Renal cortex interstitium (tissue), 11 donors: ENCODE results near the gene FBXW7. TPM values are rescaled to one million over a fixed set of nuclear protein-coding genes. Genes with fewer than 3 reads are reported as not detected.

Source experiments
- DNase-seq, 11 donors: peaks; one replicate each; pipeline ENCODE4 v3.0.0-alpha.2; 2013; ENCODE audit warnings: low read depth in 9 of 11, low spot score in 4 of 11; ENCODE audit errors: extremely low read depth in 1 of 11
- polyA plus RNA-seq, 3 donors: library from polyadenylated mRNA; unstranded; fragments of 120-200 nt; gene quantifications; one replicate each; pipeline ENCODE4 v1.2.1, GENCODE V29; 2013; ENCODE audit not compliant: insufficient read length in 3 of 3

Gene FBXW7
- polyA plus RNA-seq, 3 donors, result 26.6 to 37.9 (median 37.7) TPM

- no peak for DNase-seq
These were observed 79.3 kb downstream of the FBXW7 start for GRCh38 chr4:152456609-152457008.

- no peak for DNase-seq
These were observed 80.6 kb downstream of the FBXW7 start for GRCh38 chr4:152455311-152455710.

GRCh38 chr4:152454398-152455011, 81.4 kb downstream of the FBXW7 start:
- no peak for DNase-seq

- no peak for DNase-seq
These were observed 84.4 kb downstream of the FBXW7 start for GRCh38 chr4:152451496-152451895.

GRCh38 chr4:152448854-152449253, 87.0 kb downstream of the FBXW7 start:
- no peak for DNase-seq

GRCh38 chr4:152448038-152448707, 87.7 kb downstream of the FBXW7 start:
- no peak for DNase-seq

GRCh38 chr4:152443859-152444258, 92.0 kb downstream of the FBXW7 start:
- DNase-seq, result no peak

GRCh38 chr4:152437561-152437960, 98.3 kb downstream of the FBXW7 start:
- DNase-seq, result no peak

- no peak for DNase-seq
These were observed 99.5 kb downstream of the FBXW7 start for GRCh38 chr4:152436384-152436783.

GRCh38 chr4:152434011-152434410, 101.9 kb downstream of the FBXW7 start:
- no peak for DNase-seq

GRCh38 chr4:152431784-152432183, 104.1 kb downstream of the FBXW7 start:
- DNase-seq, result no peak

GRCh38 chr4:152431291-152431690, 104.6 kb downstream of the FBXW7 start:
- no peak for DNase-seq

GRCh38 chr4:152430507-152430906, 105.4 kb downstream of the FBXW7 start:
- DNase-seq, result no peak

GRCh38 chr4:152427981-152428380, 107.9 kb downstream of the FBXW7 start:
- DNase-seq, result no peak

- no peak for DNase-seq
These were observed 110.9 kb downstream of the FBXW7 start for GRCh38 chr4:152424977-152425376.

- no peak for DNase-seq
These were observed 111.5 kb downstream of the FBXW7 start for GRCh38 chr4:152424396-152424795.

GRCh38 chr4:152422817-152423320, 113.0 kb downstream of the FBXW7 start:
- no peak for DNase-seq

- no peak for DNase-seq
These were observed 114.3 kb downstream of the FBXW7 start for GRCh38 chr4:152421576-152421975.

- DNase-seq, result no peak
These were observed 116.1 kb downstream of the FBXW7 start for GRCh38 chr4:152419809-152420208.

- no peak for DNase-seq
These were observed 118.2 kb downstream of the FBXW7 start for GRCh38 chr4:152417673-152418072.

GRCh38 chr4:152415980-152416379, 119.9 kb downstream of the FBXW7 start:
- no peak for DNase-seq
